Ovary (tissue), 9 donors: Measurements from ENCODE around the gene CHD3. TPM values are rescaled to one million over a fixed set of nuclear protein-coding genes. Genes with fewer than 3 reads are reported as not detected.
A peak's percentile ranks its signal among the peaks of the same experiment; 100 is the strongest.

Source experiments
- DNase-seq, 5 donors: peaks; one replicate each; pipeline ENCODE4 v3.0.0-alpha.2; 2019 to 2020
- H3K27ac ChIP-seq, 2 donors: fragments of 200-600 bp; one replicate each; pipeline versions ENCODE4 v1.5.1 to v1.8.0; 2019 to 2022
- H3K27me3 ChIP-seq: fragments of 200-600 bp; one replicate; pipeline ENCODE4 v1.8.0; 2022
- H3K36me3 ChIP-seq: fragments of 200-600 bp; sonication (generic); one replicate; pipeline ENCODE4 v1.5.1; 2019
- H3K4me1 ChIP-seq: one replicate; pipeline ENCODE4 v1.8.1; 2013; ENCODE audit warnings: mild to moderate bottlenecking, moderate library complexity; ENCODE audit not compliant: insufficient read depth
- H3K4me3 ChIP-seq: fragments of 200-600 bp; sonication (generic); one replicate; pipeline ENCODE4 v1.5.1; 2017
- H3K9me3 ChIP-seq, 2 donors: fragments of 200-600 bp in 1 of 2; sonication (generic) in 1 of 2; one replicate each; pipeline versions ENCODE4 v1.5.1 to v1.8.1; 2013 to 2019; ENCODE audit warnings: mild to moderate bottlenecking in 1 of 2, moderate library complexity in 1 of 2
- CTCF ChIP-seq, 3 donors: fragments of 450-650 bp in 2 of 3; fragments of 200-600 bp in 1 of 3; IDR thresholded peaks; one replicate each; pipeline versions ENCODE4 v1.5.1 to v1.8.0; 2016 to 2022; ENCODE audit warnings: antibody characterized with exemption in 3 of 3, mild to moderate bottlenecking in 1 of 3
- EP300 ChIP-seq: sonication (generic); formaldehyde crosslinking; IDR thresholded peaks from one replicate; pipeline ENCODE4 v1.6.1; 2017; ENCODE audit warnings: antibody characterized with exemption
- POLR2A ChIP-seq: fragments of 450-650 bp; IDR thresholded peaks from one replicate; pipeline ENCODE4 v1.6.1; 2017; ENCODE audit warnings: antibody characterized with exemption, mild to moderate bottlenecking, moderate library complexity
- WGBS, 3 donors: extraction: QIAGEN DNeasy Blood & Tissue Kit in 1 of 3; methylation state at CpG; one replicate each; pipeline versions ENCODE4 v1.1.5 to v1.1.7; 2013 to 2017; 5-methylcytosine and 5-hydroxymethylcytosine counted together
- intact Hi-C, 4 donors: fragments of 100-400 bp; cut with DNase I; formaldehyde crosslinking; loops; one replicate each; pipeline versions ENCODE4 v1.11.0 to v1.15.1; 2022 to 2023
- polyA plus RNA-seq, 2 donors: library from polyadenylated mRNA; stranded (reverse); fragments of 200-250 nt in 1 of 2; fragments of 350-450 nt in 1 of 2; fragmentation: Illumina TruSeq in 1 of 2; extraction: RNeasy Lipid Tissue Mini Kit (QIAGEN cat#74804) in 1 of 2; gene quantifications; one replicate each; pipeline ENCODE4 v1.2.3, GENCODE V29; 2013 to 2014
- small RNA-seq: library from RNA; depleted of rRNA; stranded (forward); fragments of <200 nt; gene quantifications from one replicate; pipeline ENCODE3, GENCODE V24; 2016
- total RNA-seq, 7 donors: library from RNA; depleted of rRNA in 2 of 7; stranded (reverse); fragments of >200 nt in 2 of 7; fragmentation: NEBNext Ultra II Directional in 3 of 7; extraction: Animal tissue kit (Norgen Biotek cat#: 25700) in 3 of 7; gene quantifications; one replicate each; pipeline versions ENCODE4 v1.1.0 to v1.2.4, GENCODE V29; 2016 to 2023
- donor health status: DM: no; HTN: no; CAD: no; lungs with moderate emphysema.
- donor health status: DM: no; HTN: no; CAD: no.
- donor health status: Bipolar disorder and iron deficiency.
- donor health status: DM: yes; HTN: yes; CAD: no.
- donor health status: DM: no; HTN: no; CAD: no.
- donor health status: DM: yes; HTN: yes; CAD: no.

Gene CHD3
- total and polyA plus RNA-seq, 9 donors, result 65.7 to 145 (median 100) TPM

GRCh38 chr17:7959503-7960253 lies 71.1 kb downstream of the CHD3 start:
- no peaks in the 10 kb centered on the region for H3K36me3 ChIP-seq
- H3K27me3 ChIP-seq, result no peaks in the 10 kb centered on the region
- TF ChIP-seq POLR2A (no peak), EP300 (no peak), CTCF (IDR thresholded peaks at IDR 0.05) (no peak)
- WGBS, 3 donors, result 87 to 91% (median 88%) methylated on average over 9 of the region's 9 CpGs
- H3K27ac ChIP-seq, result no peak overlapping the region
- no peak for DNase-seq
- no peak overlapping the region for H3K4me3 ChIP-seq
- intact Hi-C loops, result no loop called here
- no peaks in the 10 kb centered on the region for H3K4me1 ChIP-seq
- no peaks in the 10 kb centered on the region for H3K9me3 ChIP-seq

- Histone ChIP-seq H3K4me1 (no peaks in the 10 kb centered on the region), H3K27ac (no peak overlapping the region), H3K27me3 (no peaks in the 10 kb centered on the region), H3K4me3 (no peak overlapping the region), H3K36me3 (no peaks in the 10 kb centered on the region), H3K9me3 (no peaks in the 10 kb centered on the region)
- 2 to 12% (median 7%) methylated on average over 2 of the region's 2 CpGs for WGBS, 3 donors
- intact Hi-C loops, result no loop called here
- no peak for DNase-seq
- TF ChIP-seq POLR2A (no peak), CTCF (IDR thresholded peaks at IDR 0.05) (no peak), EP300 (no peak)
Observed at GRCh38 chr17:7961421-7961820, 72.8 kb downstream of the CHD3 start.

Small RNA genes lying within 50 kb of the gene (small RNA-seq; reads per million reads assigned to genes)
- 0.50 reads per million, percentile 11 among the genes with 10 or more reads in this experiment for gene SCARNA21

Other genes starting within 250 kb of the CHD3 start
- gene ATP1B2, start 237.9 kb upstream of the CHD3 start, total RNA-seq, result 10 to 100 TPM in 5 of 7 donors, 1 to 10 TPM in 2; 3.6 to 74.5 (median 34.1) TPM
- gene ATP1B2, start 237.9 kb upstream of the CHD3 start, polyA plus RNA-seq, result 10 to 100 TPM; 15.3 to 35.1 TPM
- 100 to 1,000 TPM in 1 of 7 donors, 10 to 100 TPM in 6; 16.3 to 124 (median 73.5) TPM for gene TP53, start 201.3 kb upstream of the CHD3 start, total RNA-seq
- 10 to 100 TPM; 29.7 to 43.7 TPM for gene TP53, start 201.3 kb upstream of the CHD3 start, polyA plus RNA-seq
- 10 to 100 TPM in 1 of 7 donors, 1 to 10 TPM in 6; 1.1 to 10.1 (median 6.9) TPM for gene WRAP53, start 200.3 kb upstream of the CHD3 start, total RNA-seq
- gene WRAP53, start 200.3 kb upstream of the CHD3 start, polyA plus RNA-seq, result 1 to 10 TPM; 4.3 to 6.1 TPM
- gene EFNB3, start 183.6 kb upstream of the CHD3 start, total RNA-seq, result 10 to 100 TPM in 1 of 7 donors, 1 to 10 TPM in 6; 1.6 to 11.7 (median 3.3) TPM
- 1 to 10 TPM; 5.1 to 5.9 TPM for gene EFNB3, start 183.6 kb upstream of the CHD3 start, polyA plus RNA-seq
- 10 to 100 TPM in 1 of 7 donors, 1 to 10 TPM in 5, under 1 TPM in 1; 0.88 to 10.3 (median 2.7) TPM for gene DNAH2, start 171.0 kb upstream of the CHD3 start, total RNA-seq
- gene DNAH2, start 171.0 kb upstream of the CHD3 start, polyA plus RNA-seq, result 1 to 10 TPM; 1.0 to 2.5 TPM
- 10 to 100 TPM; 13.7 to 80.8 (median 71.9) TPM for gene KDM6B, start 54.6 kb upstream of the CHD3 start, total RNA-seq
- 10 to 100 TPM in 1 of 2 donors, 1 to 10 TPM in 1; 9.1 to 36.9 TPM for gene KDM6B, start 54.6 kb upstream of the CHD3 start, polyA plus RNA-seq
- 10 to 100 TPM in 3 of 7 donors, 1 to 10 TPM in 4; 2.1 to 11.9 (median 8.2) TPM for gene TMEM88, start 33.7 kb upstream of the CHD3 start, total RNA-seq
- 10 to 100 TPM in 1 of 2 donors, 1 to 10 TPM in 1; 5.5 to 17.8 TPM for gene TMEM88, start 33.7 kb upstream of the CHD3 start, polyA plus RNA-seq
- gene NAA38, start 31.2 kb upstream of the CHD3 start, total RNA-seq, result 10 to 100 TPM; 46.4 to 82.8 (median 54.6) TPM
- gene NAA38, start 31.2 kb upstream of the CHD3 start, polyA plus RNA-seq, result 10 to 100 TPM in 1 of 2 donors, 1 to 10 TPM in 1; 4.6 to 59.1 TPM
- gene CYB5D1, start 30.8 kb upstream of the CHD3 start, total RNA-seq, result 10 to 100 TPM in 6 of 7 donors, 1 to 10 TPM in 1; 7.0 to 18.8 (median 16.1) TPM
- 10 to 100 TPM; 10.8 to 22.2 TPM for gene CYB5D1, start 30.8 kb upstream of the CHD3 start, polyA plus RNA-seq
- gene RNF227, start 27.5 kb downstream of the CHD3 start, total RNA-seq, result 10 to 100 TPM in 1 of 7 donors, 1 to 10 TPM in 6; 2.7 to 16.5 (median 5.2) TPM
- 1 to 10 TPM; 4.3 to 8.6 TPM for gene RNF227, start 27.5 kb downstream of the CHD3 start, polyA plus RNA-seq
- gene KCNAB3, start 41.1 kb downstream of the CHD3 start, total RNA-seq, result 1 to 10 TPM in 5 of 7 donors, under 1 TPM in 2; 0.48 to 5.9 (median 2.2) TPM
- 1 to 10 TPM; 1.9 to 3.9 TPM for gene KCNAB3, start 41.1 kb downstream of the CHD3 start, polyA plus RNA-seq
- gene TRAPPC1, start 43.2 kb downstream of the CHD3 start, total RNA-seq, result 10 to 100 TPM; 27.5 to 94.3 (median 74.0) TPM
- 100 to 1,000 TPM in 1 of 2 donors, 10 to 100 TPM in 1; 77.5 to 238 TPM for gene TRAPPC1, start 43.2 kb downstream of the CHD3 start, polyA plus RNA-seq
- 10 to 100 TPM; 15.0 to 27.3 (median 25.9) TPM for gene CNTROB, start 43.4 kb downstream of the CHD3 start, total RNA-seq
- gene CNTROB, start 43.4 kb downstream of the CHD3 start, polyA plus RNA-seq, result 10 to 100 TPM; 24.3 to 25.3 TPM
- under 1 TPM in 2 of 7 donors, not detected in 5; 0.05 to 0.42 TPM for gene GUCY2D, start 113.8 kb downstream of the CHD3 start, total RNA-seq
- gene GUCY2D, start 113.8 kb downstream of the CHD3 start, polyA plus RNA-seq, result under 1 TPM in 1 of 2 donors, not detected in 1; 0.10 TPM
- gene ALOX15B, start 150.3 kb downstream of the CHD3 start, total RNA-seq, result 10 to 100 TPM in 1 of 7 donors, 1 to 10 TPM in 1, under 1 TPM in 4, not detected in 1; 0.23 to 14.9 (median 0.78) TPM
- gene ALOX15B, start 150.3 kb downstream of the CHD3 start, polyA plus RNA-seq, result under 1 TPM; 0.25 to 0.88 TPM
- gene ALOX12B, start 198.9 kb downstream of the CHD3 start, total RNA-seq, result under 1 TPM in 1 of 7 donors, not detected in 6; 0.70 TPM
- not detected for gene ALOX12B, start 198.9 kb downstream of the CHD3 start, polyA plus RNA-seq
- not detected for gene ALOXE3, start 229.7 kb downstream of the CHD3 start, total RNA-seq
- gene ALOXE3, start 229.7 kb downstream of the CHD3 start, polyA plus RNA-seq, result under 1 TPM in 1 of 2 donors, not detected in 1; 0.07 TPM
- under 1 TPM in 6 of 7 donors, not detected in 1; 0.11 to 0.97 (median 0.81) TPM for gene HES7, start 235.3 kb downstream of the CHD3 start, total RNA-seq
- gene HES7, start 235.3 kb downstream of the CHD3 start, polyA plus RNA-seq, result under 1 TPM in 1 of 2 donors, not detected in 1; 0.25 TPM